ENCODE results near the gene ABCB11.

DNA sequence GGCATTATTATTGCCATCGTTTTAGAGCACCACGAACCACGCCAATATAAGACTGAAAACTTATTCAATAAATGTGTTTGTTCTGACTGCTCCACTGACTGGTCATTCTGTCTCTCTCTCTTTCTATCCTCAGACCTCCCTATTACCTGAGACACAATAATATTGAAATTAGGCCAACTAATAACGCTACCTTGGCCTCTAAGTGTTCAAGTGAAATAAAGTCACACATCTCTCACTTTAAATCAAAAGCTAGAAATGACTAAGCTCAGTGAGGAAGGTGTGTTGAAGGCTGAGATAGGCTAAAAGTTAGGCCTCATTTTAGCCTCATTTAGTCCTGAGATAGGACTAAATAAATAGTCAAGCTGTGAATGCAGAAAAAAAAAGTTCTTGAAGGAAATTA is 91.2 kb downstream of the ABCB11 start:
- TF ChIP-seq CTCF (IDR thresholded peaks at IDR 0.05) = no peak
- no peak for TF ChIP-seq POLR2A (IDR thresholded peaks at IDR 0.05)
